Spleen (tissue), 7 donors: ENCODE measurements around the gene TBC1D8.

Experiments
- POLR2A ChIP-seq, 3 donors: fragments of 450-650 bp; IDR thresholded peaks; one replicate each; pipeline ENCODE4 v1.5.1; 2017; ENCODE audit warnings: antibody characterized with exemption in 3 of 3, mild to moderate bottlenecking in 1 of 3
- POLR2AphosphoS5 ChIP-seq, 3 donors: sonication (generic); formaldehyde crosslinking; IDR thresholded peaks; one replicate each; pipeline ENCODE4 v1.5.1; 2017; ENCODE audit warnings: antibody characterized with exemption in 3 of 3
- TF ChIP-seq, protein P1 (sequence below), 11 experiments: fragments of 200-600 bp in 7 of 11; fragments of 450-650 bp in 4 of 11; sonication (generic) in 4 of 11; IDR thresholded peaks in 8 of 11; conservative IDR thresholded peaks in 3 of 11; 1 replicate in 7 of 11; 2 replicates in 4 of 11; pipeline versions ENCODE4 v1.4.0 to v1.8.0; 2016 to 2021; ENCODE audit warnings: antibody characterized with exemption in 11 of 11, inconsistent platforms in 4 of 11, mild to moderate bottlenecking in 1 of 11
- donor health status: DM: no; HTN: no; CAD: no; lungs with moderate emphysema.
- donor health status: DM: no; HTN: no; CAD: no.
- donor health status: DM: no; HTN: no; CAD: no.

- TF ChIP-seq, protein P1, sequence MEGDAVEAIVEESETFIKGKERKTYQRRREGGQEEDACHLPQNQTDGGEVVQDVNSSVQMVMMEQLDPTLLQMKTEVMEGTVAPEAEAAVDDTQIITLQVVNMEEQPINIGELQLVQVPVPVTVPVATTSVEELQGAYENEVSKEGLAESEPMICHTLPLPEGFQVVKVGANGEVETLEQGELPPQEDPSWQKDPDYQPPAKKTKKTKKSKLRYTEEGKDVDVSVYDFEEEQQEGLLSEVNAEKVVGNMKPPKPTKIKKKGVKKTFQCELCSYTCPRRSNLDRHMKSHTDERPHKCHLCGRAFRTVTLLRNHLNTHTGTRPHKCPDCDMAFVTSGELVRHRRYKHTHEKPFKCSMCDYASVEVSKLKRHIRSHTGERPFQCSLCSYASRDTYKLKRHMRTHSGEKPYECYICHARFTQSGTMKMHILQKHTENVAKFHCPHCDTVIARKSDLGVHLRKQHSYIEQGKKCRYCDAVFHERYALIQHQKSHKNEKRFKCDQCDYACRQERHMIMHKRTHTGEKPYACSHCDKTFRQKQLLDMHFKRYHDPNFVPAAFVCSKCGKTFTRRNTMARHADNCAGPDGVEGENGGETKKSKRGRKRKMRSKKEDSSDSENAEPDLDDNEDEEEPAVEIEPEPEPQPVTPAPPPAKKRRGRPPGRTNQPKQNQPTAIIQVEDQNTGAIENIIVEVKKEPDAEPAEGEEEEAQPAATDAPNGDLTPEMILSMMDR (IDR thresholded peaks at IDR 0.05 in 8 of 11, conservative IDR thresholded peaks at IDR 0.05 in 3 of 11) = no peak
- TF ChIP-seq POLR2A (IDR thresholded peaks at IDR 0.05) (no peak), POLR2AphosphoS5 (IDR thresholded peaks at IDR 0.05) (peak in 1 of 3 donors; percentile 38)
Measured at GRCh38 chr2:101114815-101115214, 36.4 kb downstream of the TBC1D8 start.
